ENCODE data around the gene PYM1.
"Not testable (repeated sequence)": the region's sequence is repeated elsewhere in the genome, so short reads cannot be mapped to it uniquely, and the experiment has no call there.

PYM1 gene

GRCh38 chr12:55909513-55909884 is 18.2 kb downstream of the PYM1 start:
- no peak for DNase-seq (ENCODE audit: low read depth)

DNA sequence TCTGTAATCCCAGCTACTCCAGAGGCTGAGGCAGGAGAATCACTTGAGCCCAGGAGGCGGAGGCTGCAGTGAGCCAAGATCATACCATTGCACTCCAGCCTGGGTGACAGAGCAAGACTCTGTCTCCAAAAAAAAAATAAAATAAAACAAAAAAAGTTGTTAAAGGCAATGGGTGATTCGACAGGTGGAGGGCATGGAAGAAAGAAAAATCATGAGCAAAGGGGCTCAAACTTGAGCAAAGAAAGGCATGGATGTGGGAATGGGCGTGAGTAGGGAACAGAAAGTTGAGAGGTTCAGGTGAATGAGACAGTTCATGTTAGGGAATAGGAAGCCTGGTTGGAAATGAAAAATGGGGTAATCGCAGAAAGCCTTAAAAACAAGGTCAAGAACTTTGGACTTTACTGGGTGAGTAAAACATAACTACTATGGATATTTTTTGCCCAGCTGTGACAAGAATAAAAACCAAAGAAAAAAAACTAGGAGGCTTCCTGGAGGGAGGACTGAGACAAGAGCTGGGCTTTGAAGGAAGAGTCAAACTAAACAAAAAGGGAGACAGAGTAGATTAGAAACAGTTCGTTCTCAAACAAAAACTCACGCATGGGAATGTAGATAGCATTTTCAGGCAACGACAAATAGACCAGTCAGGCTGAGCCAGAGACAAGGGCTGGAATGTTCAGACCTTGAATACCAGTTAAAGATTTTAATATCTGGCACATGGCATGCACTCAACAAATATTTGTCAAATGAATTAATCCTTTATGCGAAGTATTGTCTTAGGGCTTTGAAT is 18.8 kb downstream of the PYM1 start:
- no peak for DNase-seq (ENCODE audit: low read depth)

DNA sequence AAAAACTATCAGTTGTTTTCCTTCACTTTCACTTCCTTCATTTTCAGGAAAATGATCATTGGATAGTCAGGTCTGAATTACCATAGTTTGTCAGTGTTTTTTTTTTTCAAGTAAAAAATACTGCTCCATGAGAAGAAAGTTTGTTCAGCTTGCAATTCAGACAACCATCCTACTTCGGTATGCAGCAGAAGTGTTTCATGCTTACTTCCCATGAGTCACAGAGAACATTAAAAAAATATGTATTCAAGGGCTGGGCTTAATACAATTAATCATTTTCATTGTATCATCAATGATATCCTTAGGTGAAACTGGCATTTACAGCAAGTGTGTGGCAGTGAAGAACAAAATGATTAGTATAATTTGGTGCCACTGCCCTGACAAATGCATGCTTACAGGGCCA is 21.6 kb downstream of the PYM1 start:
- DNase-seq (ENCODE audit: low read depth), result no peak

- DNase-seq (ENCODE audit: low read depth), result no peak
Observed at GRCh38 chr12:55901881-55902490, 25.7 kb downstream of the PYM1 start.

GRCh38 chr12:55899082-55899481 is 28.6 kb downstream of the PYM1 start:
- DNase-seq (ENCODE audit: low read depth), result no peak

DNA sequence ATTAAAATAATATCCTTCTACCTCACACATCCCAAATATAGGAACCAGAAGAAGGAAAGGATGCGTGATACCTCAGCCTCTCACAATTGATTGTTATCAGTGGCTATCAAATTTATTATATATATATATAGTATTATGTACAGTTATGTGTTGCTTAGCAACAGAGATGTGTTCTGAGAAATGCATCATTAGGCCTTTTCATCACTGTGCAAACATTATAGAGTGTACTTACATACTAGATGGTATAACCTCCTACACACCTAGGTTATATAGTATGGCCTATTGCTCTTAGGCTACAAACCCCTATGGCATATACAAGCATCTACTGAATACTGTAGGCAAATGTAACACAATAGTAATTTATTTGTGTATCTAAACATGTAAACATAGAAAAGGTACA is 34.0 kb downstream of the PYM1 start:
- no peak for DNase-seq (ENCODE audit: low read depth)

DNA sequence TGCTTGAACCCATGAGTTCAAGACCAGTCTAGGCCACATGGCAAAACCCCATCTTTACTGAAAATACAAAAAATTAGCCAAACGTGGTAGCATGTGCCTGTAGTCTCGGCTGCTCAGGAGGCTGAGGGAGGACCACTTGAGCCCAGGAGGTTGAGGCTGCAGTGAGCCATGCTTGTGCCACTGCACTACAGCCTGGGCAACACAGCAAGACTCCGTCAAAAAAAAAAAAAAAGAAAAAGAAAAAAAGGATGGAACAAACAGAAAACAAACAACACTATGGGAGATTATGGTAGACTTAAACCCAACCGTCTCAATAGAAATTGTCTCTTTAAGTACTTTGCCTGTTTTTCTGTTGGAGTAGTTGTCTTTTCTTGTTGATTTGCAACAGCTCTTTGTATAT is 36.4 kb downstream of the PYM1 start:
- DNase-seq (ENCODE audit: low read depth), result no peak

DNA sequence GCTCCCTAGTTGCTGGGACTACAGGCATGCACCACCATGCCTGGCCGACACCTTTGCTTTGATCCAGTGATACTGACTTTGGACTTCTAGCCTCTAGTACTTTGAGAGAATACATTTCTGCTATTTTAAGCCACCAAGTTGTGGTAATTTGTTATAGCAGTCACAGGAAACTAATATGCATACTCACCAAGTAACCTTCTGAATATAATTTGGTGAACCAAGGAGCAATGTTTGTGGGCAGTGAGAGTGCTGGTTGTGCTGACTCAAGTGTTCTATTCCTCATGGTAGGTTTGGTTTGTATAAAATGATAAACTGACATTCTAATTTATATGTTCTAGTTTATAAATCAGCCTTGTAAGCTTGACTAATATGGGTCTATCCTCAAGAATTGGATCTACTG is 42.6 kb downstream of the PYM1 start:
- DNase-seq (ENCODE audit: low read depth), result no peak

DNA sequence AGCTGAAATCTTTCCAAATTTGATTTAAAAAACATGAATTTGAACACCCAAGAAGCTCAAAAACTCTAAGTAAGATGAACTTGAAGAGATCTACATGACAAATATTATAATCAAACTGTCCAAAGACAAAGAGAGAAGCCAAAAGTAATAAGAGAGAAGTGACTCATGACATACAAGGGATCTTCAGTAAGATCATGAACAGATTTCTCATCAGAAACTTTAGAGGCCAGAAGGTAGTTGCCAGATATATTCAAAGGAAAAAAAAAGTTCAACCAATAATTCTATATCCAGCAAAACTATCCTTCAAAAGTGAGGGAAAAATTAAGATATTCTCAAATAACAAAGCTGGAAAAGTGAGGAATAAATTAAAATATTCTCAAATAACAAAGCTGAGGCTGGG is 49.9 kb downstream of the PYM1 start:
- no peak for DNase-seq (ENCODE audit: low read depth)

DNA sequence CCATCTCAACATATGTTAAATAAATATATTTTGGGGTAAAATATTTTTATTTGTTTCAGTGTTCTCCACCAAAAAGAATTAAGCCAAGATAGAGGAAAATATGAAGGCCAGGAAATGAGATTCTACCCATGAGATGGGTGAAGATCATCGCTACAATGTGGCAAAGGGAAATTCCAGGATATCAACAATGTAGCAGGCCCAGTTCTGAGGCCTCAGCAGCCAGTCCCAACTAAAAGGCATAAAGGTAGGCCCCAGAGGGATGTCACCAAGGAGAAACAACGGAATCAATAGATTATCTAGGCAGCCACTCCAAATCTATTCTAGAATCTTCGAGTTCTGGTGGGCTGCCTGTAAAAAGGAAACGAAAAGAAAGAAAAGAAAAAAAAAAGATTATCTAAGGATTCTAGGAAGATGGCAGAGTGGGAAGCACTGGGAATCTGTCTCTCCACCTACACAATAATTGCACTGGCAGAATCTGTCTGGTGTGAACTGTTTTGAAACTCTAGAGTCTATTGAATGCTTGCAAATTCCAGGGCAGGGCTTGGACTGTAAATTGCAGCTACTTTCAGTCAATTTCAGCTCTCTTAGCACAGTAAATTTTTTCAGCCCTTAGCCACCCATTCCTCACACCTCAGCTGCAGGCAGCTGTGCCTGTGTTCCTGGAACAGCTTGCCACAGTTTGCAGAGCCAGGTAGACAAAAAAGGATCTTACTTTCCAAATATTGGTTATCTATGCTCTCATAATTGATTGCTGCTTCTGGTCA is 51.8 kb downstream of the PYM1 start:
- DNase-seq (ENCODE audit: low read depth), result no peak

- no peak for DNase-seq (ENCODE audit: low read depth)
Observed at GRCh38 chr12:55874443-55874842, 53.3 kb downstream of the PYM1 start.

DNA sequence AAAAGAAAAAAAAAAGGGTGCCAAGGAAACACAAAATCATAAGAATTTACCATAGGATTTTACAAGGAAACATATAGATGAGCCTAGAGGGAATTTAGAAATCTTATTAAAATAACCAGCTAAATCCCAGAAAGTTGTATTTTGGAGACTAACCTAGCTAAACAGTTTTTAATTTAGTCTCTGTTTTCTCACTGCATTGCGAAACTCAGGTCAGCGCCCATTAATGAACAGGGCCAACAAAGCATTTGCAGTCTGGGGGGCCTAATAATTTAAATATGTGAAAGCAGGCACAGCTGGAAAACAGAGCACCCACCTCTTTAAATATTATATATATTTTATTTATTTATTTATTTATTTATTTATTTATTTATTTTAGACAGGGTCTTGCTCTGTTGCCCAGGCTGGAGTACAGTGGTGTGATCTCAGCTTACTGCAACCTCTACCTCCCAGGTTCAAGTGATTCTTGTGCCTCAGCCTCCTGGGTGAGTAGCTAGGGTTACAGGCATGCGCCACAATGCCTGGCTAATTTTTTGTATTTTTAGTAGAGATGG is 61.2 kb downstream of the PYM1 start:
- DNase-seq (ENCODE audit: low read depth), result not testable (repeated sequence)

DNA sequence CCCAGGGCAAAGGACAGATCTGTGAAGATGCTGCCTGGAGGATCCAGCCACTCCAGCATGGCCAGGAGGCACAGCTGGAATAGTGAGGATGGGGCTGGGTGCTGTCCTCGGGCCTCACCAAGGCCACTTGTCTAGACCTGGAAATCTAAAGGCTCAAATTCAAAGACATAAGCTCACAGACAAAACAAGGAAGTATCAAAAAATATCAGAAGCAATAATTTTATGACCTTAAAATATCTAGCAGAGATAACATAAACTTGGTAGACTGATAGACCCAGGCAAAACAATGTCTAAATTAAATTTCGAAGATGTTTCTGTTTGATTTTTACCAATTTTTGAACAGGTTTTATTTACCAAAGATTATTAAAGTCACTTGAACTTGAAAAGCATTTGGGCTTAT is 62.4 kb downstream of the PYM1 start:
- DNase-seq (ENCODE audit: low read depth), result no peak

GRCh38 chr12:55862931-55863330 is 64.8 kb downstream of the PYM1 start:
- not testable (repeated sequence) for DNase-seq (ENCODE audit: low read depth)

GRCh38 chr12:55862286-55862685 is 65.4 kb downstream of the PYM1 start:
- no peak for DNase-seq (ENCODE audit: low read depth)

GRCh38 chr12:55861871-55862270 is 65.8 kb downstream of the PYM1 start:
- no peak for DNase-seq (ENCODE audit: low read depth)

DNA sequence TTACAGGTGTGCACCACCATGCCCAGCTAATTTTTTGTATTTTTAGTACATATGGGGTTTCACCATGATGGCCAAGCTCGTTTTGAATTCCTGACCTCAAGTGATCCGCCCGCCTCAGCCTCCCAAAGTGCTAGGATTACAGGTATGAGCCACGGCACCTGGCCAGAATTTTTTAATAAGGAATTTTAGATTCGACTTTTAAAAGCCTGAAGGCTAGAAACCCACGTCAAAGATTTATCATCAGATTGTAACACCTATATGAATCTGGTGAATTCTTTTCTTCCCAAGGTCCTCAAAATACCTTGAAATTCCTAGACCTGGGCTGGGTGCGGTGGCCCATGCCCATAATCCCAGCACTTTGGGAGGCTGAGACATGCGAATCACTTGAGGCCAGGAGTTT is 66.3 kb downstream of the PYM1 start:
- no peak for DNase-seq (ENCODE audit: low read depth)

DNA sequence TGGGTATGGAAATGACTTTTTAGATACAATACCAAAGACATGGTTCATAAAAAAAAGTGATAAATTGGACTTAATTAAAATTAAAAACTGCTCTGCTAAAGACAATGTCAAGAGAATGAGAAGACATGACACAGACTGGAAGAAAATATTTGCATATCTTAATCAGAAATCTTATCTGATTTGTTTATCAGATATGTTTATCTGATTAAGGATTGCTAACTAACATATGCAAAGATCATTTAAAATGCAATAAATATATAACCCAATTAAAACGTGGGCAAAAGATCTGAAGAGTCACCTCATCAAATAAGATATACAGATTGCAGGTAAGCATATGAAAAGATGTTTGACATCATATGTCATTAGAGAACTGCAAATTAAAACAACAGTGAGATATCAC is 75.0 kb downstream of the PYM1 start:
- no peak for DNase-seq (ENCODE audit: low read depth)

Data from activated T-helper 1 cell treated with Interleukin-2 at 50 U/mL for 16 hours (primary cell).